ENCODE measurements around the gene AUNIP. TPM values are rescaled to one million over a fixed set of nuclear protein-coding genes. Genes with fewer than 3 reads are reported as not detected.

Gene AUNIP
- total and polyA plus RNA-seq, 2 of the 8 experiments (the other 6 are each of a cell fraction or from before 2014, with no cell fraction given) = 18.6 to 23.2 TPM

- no peak for TF ChIP-seq SIX5 (IDR thresholded peaks at IDR 0.05; ENCODE audit: low read depth, low read length)
- TF ChIP-seq KDM1A (IDR thresholded peaks at IDR 0.05; ENCODE audit: borderline replicate concordance, low read length) = no peak
- TF ChIP-seq JUND (IDR thresholded peaks at IDR 0.05; ENCODE audit: low read length) = no peak
- no peak for TF ChIP-seq CREB1 (IDR thresholded peaks at IDR 0.05)
- no peak for TF ChIP-seq RNF2 (IDR thresholded peaks at IDR 0.05; ENCODE audit: borderline replicate concordance, low read depth, low read length, missing control alignments, poor library complexity, severe bottlenecking)
- TF ChIP-seq PHF8 (conservative IDR thresholded peaks at IDR 0.05; ENCODE audit: low read depth, low read length) = no peak
These were observed 43.8 kb downstream of the AUNIP start (continued) for GRCh38 chr1:25815208-25816111.

All from H1 (cell line).